ENCODE results near the gene ACBD4.
A peak's percentile ranks its signal among the peaks of the same experiment; 100 is the strongest.

ACBD4 gene

DNA sequence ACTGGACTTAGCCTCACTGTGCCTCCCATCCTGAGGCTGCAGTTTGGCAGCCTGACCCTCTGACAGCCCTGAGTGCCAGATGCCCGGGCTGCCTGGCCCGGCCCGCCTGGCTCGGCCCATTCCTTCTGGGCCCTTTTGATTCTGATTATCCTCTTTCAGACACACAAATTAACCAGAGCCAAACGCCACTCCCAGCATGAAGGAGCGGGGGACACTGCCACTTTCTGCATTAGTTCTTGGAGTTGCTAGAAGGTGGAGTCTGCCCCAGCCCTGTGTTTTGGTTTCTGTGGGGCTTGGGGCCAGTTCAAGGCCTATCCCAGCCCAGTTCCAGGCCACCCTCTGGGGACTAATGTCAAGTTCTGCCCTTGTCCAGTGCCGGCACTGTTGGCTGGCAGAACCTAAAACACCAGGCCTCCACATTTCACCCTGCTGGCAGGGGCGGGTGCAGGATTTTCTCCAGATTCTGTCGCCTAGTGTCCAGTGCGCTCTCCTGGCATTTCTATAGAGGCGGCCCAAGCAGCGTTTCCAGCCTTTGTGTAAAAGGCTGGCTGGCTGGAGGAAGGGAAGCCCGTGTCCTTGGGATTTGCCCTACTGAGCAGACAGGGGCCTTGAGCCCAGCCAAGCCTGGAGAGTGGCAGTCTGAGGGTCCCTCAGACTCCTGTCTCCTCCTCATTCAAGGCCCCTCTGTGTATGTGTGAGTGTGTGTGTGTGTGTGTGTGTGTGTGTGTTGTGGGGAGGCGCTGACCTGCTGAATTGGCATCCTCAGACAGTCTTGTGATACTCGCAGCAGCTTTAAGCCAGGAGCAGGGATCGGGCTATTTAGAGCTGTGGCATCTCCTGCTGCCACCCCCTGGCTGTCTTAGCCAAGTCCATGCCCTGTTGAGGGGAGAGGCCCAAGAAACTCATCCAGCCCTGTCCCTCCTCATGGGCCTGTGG, 24.5 kb upstream of the ACBD4 start:
- H3K9me3 ChIP-seq = no peaks in the 10 kb centered on the region
- peaks cover 36% of the 10 kb centered on the region for H3K36me3 ChIP-seq
- peak overlapping the region; percentile 95 for H3K4me2 ChIP-seq
- no peaks in the 10 kb centered on the region for H3K27me3 ChIP-seq
- H3K4me3 ChIP-seq = no peak overlapping the region
- H3K27ac ChIP-seq = peak overlapping the region; percentile 54
- H3K4me1 ChIP-seq = peaks cover 65% of the 10 kb centered on the region
- H3K9ac ChIP-seq = peak overlapping the region; percentile 8; the same call in 1 of the 2 replicates
- no peak for TF ChIP-seq Cebpa-rat (IDR thresholded peaks at IDR 0.05)
- peaks cover 57% of the 10 kb centered on the region for H4K20me1 ChIP-seq

DNA sequence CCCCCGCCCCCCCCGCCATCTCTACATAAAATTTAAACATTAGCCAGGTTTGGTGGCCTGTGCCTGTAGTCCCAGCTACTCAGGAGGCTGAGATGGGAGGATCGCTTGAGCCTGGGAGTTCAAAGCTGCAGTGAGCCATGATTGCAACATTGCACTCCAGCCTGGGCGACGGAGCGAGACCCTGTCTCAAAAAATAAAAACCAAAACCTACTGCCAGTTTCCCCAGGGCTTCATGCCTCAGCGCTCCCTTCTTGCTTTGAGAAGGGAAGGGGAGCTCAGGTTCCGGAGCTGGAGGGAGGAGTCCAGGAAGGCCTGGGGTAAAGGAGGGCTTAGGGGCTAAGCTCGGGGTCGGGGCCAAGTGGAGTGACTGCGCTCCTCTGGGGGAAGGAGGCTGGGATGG, 23.6 kb upstream of the ACBD4 start:
- peaks cover 73% of the 10 kb centered on the region for H3K4me1 ChIP-seq
- H3K27me3 ChIP-seq = no peaks in the 10 kb centered on the region
- peak; percentile 99 for TF ChIP-seq Cebpa-rat (IDR thresholded peaks at IDR 0.05)

DNA sequence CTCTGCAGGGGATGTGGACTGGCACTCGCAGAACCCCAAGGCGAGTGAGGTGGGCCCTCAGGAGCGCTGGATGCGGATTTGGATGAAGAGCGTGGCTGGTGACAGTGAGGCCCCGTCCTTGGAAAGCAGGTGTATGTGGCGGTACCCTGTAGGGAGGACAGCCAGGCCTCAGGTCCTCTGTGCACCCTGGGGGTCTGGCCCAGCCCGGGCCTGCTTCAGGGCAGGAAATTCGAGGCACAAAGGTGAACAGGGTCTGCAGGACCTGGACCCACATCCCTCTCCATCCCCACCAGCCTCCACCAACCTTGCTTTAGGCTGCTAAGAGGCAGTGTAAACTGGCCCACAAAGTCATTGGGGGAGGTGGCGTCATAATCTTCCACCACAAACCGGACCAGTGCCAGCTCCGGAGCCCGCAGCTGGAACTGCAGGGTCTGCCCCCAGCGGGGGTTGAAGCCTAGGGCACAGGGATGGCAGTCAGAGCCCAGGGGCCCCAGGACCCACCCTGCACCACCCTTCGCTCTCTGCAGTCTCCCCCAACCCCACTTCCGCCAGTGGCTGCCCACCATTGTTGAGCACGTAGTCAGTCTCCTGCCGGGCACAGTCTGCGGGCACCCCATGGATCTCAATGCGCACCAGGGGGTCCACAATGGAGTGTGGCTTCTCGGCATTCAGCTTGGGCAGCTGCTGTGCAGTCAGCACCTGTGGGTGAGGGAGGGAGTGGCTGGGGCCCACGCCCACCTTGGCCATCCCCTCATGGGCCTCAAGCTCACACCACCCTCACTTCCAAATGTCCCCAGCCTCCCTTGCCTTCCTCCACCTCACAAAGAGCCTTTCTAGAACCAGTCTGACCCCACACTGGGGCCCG, 22.7 kb upstream of the ACBD4 start:
- Histone ChIP-seq H3K9me3 (no peaks in the 10 kb centered on the region), H3K27me3 (no peaks in the 10 kb centered on the region), H3K36me3 (peaks cover 18% of the 10 kb centered on the region), H3K27ac (peak overlapping the region; percentile 85), H3K4me2 (peak overlapping the region; percentile 95), H3K4me3 (peak overlapping the region; percentile 20; the same call in 1 of the 2 replicates), H3K9ac (peak overlapping the region; percentile 67), H3K4me1 (peaks cover 73% of the 10 kb centered on the region), H4K20me1 (peaks cover 39% of the 10 kb centered on the region)
- no peak for TF ChIP-seq Cebpa-rat (IDR thresholded peaks at IDR 0.05)

More for the DNA sequence above, 23.6 kb upstream of the ACBD4 start:
- Histone ChIP-seq H3K4me3 (peak overlapping the region; percentile 20; the same call in 1 of the 2 replicates), H3K9me3 (no peaks in the 10 kb centered on the region), H4K20me1 (peaks cover 48% of the 10 kb centered on the region), H3K9ac (peak overlapping the region; percentile 67), H3K27ac (peak overlapping the region; percentile 85), H3K36me3 (peaks cover 27% of the 10 kb centered on the region), H3K4me2 (peak overlapping the region; percentile 95)

- peak overlapping the region; percentile 95 for H3K4me2 ChIP-seq
- H3K27ac ChIP-seq = peak overlapping the region; percentile 85; the same call in 1 of the 2 replicates
- no peak overlapping the region for H3K4me3 ChIP-seq
- H4K20me1 ChIP-seq = peaks cover 33% of the 10 kb centered on the region
- no peak for TF ChIP-seq Cebpa-rat (IDR thresholded peaks at IDR 0.05)
- H3K4me1 ChIP-seq = peaks cover 73% of the 10 kb centered on the region
- no peaks in the 10 kb centered on the region for H3K9me3 ChIP-seq
- peaks cover 12% of the 10 kb centered on the region for H3K36me3 ChIP-seq
- no peaks in the 10 kb centered on the region for H3K27me3 ChIP-seq
- H3K9ac ChIP-seq = peak overlapping the region; percentile 60
Observed at GRCh38 chr17:45113424-45113754, 22.1 kb upstream of the ACBD4 start.

GRCh38 chr17:45114117-45114932, 21.2 kb upstream of the ACBD4 start:
- Histone ChIP-seq H3K27me3 (no peaks in the 10 kb centered on the region), H3K9me3 (no peaks in the 10 kb centered on the region), H3K4me3 (no peak overlapping the region; the same call in 1 of the 2 replicates), H3K4me1 (peaks cover 74% of the 10 kb centered on the region), H3K27ac (peak overlapping the region; percentile 70), H3K36me3 (peaks cover 2% of the 10 kb centered on the region; the same call in 1 of the 2 replicates), H3K9ac (peak overlapping the region; percentile 60), H3K4me2 (peak overlapping the region; percentile 95), H4K20me1 (peaks cover 23% of the 10 kb centered on the region)
- TF ChIP-seq Cebpa-rat (IDR thresholded peaks at IDR 0.05) = no peak

DNA sequence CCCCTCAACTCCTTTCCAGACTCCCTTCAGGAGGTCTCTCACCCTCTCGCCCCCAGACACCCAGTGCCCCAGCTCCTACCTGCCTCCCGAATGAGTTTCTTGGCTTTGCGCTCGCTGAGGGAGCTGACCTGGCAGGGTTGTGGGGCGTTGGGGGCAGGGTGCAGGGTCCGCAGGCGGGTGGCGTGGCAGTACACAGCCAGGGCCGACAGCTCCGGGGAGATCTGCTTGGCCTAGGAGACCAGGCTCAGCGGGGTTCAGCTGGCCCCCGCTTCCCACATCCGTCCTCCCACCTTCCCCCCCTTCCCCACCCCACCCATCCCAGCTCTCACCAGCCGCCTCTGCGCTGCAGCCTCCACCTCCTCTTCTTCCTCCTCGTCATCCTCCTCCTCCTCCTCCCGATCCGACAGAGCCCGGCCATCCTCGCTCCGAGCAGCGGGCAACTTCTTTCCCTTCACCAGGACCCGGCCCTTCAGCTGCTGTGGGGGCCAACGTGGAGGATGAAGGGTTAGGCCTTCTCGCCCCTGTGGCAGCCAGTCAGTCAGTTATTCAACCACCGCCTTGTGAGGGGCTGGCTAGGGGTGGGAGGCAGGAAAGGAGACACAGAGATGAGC, 20.4 kb upstream of the ACBD4 start:
- Histone ChIP-seq H3K9me3 (no peaks in the 10 kb centered on the region), H3K27ac (0 out of 2 replicates have a peak overlapping the region, but pooled peaks have one; percentile 70), H3K4me1 (peaks cover 74% of the 10 kb centered on the region), H3K4me2 (peak overlapping the region; percentile 95), H3K4me3 (no peak overlapping the region), H3K36me3 (no peaks in the 10 kb centered on the region), H3K27me3 (no peaks in the 10 kb centered on the region), H3K9ac (no peak overlapping the region), H4K20me1 (peaks cover 16% of the 10 kb centered on the region)
- TF ChIP-seq Cebpa-rat (IDR thresholded peaks at IDR 0.05) = no peak

DNA sequence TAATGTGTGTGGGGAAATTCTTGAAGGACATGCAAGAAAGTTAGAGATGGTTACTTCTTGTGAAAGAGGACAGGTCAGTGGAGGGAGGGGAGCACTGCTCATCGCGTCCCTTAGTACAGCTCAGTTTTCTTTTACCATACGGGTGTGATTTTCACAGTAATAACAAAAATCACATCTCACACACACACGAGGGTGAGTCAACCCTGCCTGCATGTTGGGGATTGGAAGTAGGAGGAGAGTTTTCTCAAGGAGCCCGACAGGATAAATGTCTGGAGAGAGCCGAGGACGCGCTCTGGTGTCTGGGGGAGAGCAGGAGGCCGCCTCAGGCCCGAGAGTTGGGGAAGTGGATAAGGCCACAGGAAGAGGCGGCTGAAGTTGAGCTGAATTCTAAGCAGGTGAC, 19.6 kb upstream of the ACBD4 start:
- Histone ChIP-seq H3K4me1 (peaks cover 70% of the 10 kb centered on the region), H3K27me3 (no peaks in the 10 kb centered on the region), H3K4me3 (no peak overlapping the region), H3K9ac (no peak overlapping the region), H3K4me2 (peak overlapping the region; percentile 28), H3K9me3 (no peaks in the 10 kb centered on the region), H3K36me3 (no peaks in the 10 kb centered on the region), H3K27ac (no peak overlapping the region), H4K20me1 (peaks cover 8% of the 10 kb centered on the region)
- TF ChIP-seq Cebpa-rat (IDR thresholded peaks at IDR 0.05) = no peak

- Histone ChIP-seq H3K27me3 (no peaks in the 10 kb centered on the region), H3K9me3 (no peaks in the 10 kb centered on the region), H3K36me3 (no peaks in the 10 kb centered on the region), H4K20me1 (peaks cover 2% of the 10 kb centered on the region), H3K4me3 (no peak overlapping the region), H3K4me1 (peaks cover 64% of the 10 kb centered on the region), H3K4me2 (peak overlapping the region; percentile 28), H3K9ac (no peak overlapping the region), H3K27ac (no peak overlapping the region)
- TF ChIP-seq Cebpa-rat (IDR thresholded peaks at IDR 0.05) = no peak
Observed at GRCh38 chr17:45116434-45117016, 19.0 kb upstream of the ACBD4 start.
